ENCODE measurements around the gene CDH12.

GRCh38 chr5:22567983-22568382 is 285.2 kb downstream of the CDH12 start:
- no peak for TF ChIP-seq EP300 (IDR thresholded peaks at IDR 0.05)
- TF ChIP-seq, protein P1, sequence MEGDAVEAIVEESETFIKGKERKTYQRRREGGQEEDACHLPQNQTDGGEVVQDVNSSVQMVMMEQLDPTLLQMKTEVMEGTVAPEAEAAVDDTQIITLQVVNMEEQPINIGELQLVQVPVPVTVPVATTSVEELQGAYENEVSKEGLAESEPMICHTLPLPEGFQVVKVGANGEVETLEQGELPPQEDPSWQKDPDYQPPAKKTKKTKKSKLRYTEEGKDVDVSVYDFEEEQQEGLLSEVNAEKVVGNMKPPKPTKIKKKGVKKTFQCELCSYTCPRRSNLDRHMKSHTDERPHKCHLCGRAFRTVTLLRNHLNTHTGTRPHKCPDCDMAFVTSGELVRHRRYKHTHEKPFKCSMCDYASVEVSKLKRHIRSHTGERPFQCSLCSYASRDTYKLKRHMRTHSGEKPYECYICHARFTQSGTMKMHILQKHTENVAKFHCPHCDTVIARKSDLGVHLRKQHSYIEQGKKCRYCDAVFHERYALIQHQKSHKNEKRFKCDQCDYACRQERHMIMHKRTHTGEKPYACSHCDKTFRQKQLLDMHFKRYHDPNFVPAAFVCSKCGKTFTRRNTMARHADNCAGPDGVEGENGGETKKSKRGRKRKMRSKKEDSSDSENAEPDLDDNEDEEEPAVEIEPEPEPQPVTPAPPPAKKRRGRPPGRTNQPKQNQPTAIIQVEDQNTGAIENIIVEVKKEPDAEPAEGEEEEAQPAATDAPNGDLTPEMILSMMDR (IDR thresholded peaks at IDR 0.05), result no peak
